Esophagus muscularis mucosa (tissue), 4 donors: ENCODE measurements around the gene CAPN10.

Source experiments
- CTCF ChIP-seq, 3 experiments: fragments of 200-600 bp in 2 of 3; fragments of 450-650 bp in 1 of 3; sonication (generic) in 2 of 3; IDR thresholded peaks; one replicate each; pipeline ENCODE4 v1.5.1; 2017 to 2019; ENCODE audit warnings: antibody characterized with exemption in 3 of 3, mild to moderate bottlenecking in 2 of 3, moderate library complexity in 1 of 3
- EP300 ChIP-seq: sonication (generic); formaldehyde crosslinking; IDR thresholded peaks from one replicate; pipeline ENCODE4 v1.6.1; 2017; ENCODE audit warnings: antibody characterized with exemption
- POLR2A ChIP-seq: fragments of 450-650 bp; IDR thresholded peaks from one replicate; pipeline ENCODE4 v1.6.1; 2017; ENCODE audit warnings: antibody characterized with exemption, moderate library complexity, mild to moderate bottlenecking, low read depth

- TF ChIP-seq CTCF (IDR thresholded peaks at IDR 0.05) (no peak), EP300 (no peak), POLR2A (no peak)
Measured at GRCh38 chr2:240591226-240591625, 4.7 kb downstream of the CAPN10 start.
